HG02870 (cell line): ENCODE measurements around the gene SLC36A3.
"Not testable (repeated sequence)": the region's sequence is repeated elsewhere in the genome, so short reads cannot be mapped to it uniquely, and the experiment has no call there.

ENCODE experiments used
- ATAC-seq: cut with Tn5 transposase; IDR thresholded peaks from one replicate; pipeline ENCODE4 v1.9.1; 2021; ENCODE audit warnings: mild to moderate bottlenecking, moderate library complexity; ENCODE audit not compliant: unreplicated experiment

The SLC36A3 gene

DNA sequence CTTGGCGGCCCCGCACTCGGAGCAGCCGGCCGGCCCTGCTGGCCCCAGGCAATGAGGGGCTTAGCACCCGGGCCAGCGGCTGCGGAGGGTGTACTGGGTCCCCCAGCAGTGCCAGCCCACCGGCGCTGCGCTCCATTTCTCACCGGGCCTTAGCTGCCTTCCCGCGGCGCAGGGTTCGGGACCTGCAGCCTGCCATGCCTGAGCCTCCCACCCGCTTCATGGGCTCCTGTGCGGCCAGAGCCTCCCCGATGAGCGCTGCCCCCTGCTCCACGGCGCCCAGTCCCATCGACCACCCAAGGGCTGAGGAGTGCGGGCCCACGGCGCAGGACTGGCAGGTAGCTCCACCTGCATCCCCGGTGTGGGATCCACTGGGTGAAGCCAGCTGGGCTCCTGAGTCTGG, 5.7 kb upstream of the SLC36A3 start:
- ATAC-seq = not testable (repeated sequence)

DNA sequence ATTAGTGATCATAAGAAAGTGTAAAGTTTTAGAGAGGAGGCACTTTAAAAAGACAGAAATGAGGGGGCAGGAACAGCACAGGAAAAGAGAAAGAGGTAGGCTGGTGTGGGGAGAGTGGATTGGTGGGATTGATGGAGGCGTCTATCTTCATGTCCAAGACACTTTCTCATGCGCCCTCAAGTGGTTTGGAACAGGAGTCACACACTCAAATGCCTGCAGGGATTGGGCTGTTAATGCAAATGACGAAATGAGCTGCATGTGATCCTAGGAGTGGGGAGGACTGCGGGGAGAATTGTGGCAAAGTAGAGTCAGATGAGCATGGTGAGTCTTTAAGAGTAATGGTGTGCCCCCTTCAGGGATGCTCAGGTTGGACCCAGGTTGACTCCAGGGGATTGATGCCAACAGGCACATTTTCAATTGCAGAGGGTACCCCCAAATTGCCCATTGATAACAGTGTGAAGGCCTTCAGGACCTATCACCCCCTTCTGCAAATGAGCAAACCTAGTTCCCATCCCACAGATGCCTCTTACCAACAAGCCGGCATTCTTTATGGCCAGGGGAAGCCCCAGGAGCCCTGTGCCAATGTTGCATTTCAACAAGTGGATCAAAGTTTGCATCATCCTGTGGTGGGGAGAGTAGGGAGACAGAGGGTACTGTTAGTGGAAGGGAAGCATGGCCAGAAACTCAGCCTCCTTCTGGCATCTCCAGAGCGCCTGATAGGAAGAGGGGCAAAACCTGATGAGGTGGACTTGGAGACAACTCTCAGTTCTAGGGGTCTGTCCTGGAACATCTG, 5.3 kb downstream of the SLC36A3 start:
- no peak for ATAC-seq

DNA sequence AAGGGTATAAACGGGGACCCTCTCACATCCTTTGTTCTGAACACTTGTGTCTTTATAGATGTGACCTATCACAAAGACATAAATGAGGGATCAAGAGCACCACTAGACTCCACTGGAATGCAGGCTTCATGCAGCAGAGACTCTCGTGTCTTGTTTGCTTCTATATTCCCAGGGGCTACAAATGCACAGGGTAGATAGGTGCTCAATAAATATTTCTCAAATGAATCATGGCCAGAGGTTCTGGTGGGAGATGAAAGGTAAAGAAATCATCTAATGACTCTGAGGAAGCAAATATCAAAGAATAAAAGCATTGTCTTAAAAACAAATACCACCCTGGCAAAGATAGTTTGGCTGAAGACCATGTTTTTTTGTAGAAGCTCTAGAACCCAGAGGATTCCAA, 6.6 kb downstream of the SLC36A3 start:
- ATAC-seq = no peak

DNA sequence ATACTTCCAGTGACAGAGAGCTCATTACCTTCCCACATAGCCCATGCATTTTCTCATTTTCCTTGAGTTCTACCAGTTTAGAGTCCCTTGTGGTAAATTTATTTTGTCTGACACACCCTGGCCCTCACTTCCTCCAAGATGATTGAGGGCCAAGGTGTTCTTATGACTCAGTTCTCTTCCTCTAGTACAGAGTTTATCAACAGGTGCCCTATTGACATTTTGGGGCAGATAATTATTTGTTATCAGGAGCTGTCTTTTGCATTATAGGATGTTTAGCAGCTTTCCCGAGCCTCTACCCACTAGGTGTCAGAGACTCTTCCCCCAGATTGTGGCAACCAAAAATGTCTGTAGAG, 7.1 kb downstream of the SLC36A3 start:
- no peak for ATAC-seq

DNA sequence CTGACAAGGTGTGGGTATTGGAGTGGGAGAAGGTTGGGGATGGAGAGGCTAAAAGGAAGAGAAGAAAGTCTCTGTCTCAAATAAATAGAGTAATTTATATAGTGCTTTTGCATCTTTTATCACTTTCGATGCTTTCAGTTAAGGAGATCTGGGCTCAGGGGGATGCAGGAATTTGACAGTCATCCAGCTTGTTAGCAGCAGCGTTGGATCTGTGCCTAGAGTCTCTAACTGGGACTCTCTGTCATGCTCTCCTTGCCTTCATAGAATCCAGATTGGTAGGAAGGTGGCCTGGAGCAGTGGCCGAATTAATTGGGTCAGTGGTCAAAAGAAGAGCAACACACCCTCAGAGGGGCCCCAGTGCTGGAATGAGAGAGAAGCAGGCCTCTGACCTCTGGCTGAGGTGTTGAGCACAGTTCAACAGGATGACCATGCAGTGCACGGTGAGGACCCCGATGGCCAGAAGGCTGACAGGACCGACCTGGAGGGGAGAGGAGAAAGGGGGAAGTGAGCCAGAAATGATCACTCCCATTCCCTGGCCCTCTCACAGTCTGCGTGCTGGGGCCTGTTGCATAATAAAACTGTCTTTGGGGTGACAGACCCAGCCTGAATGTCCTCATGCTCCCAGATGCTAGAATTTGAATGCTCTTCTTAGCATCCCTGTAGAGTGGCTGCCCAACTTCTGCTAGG, 7.6 kb downstream of the SLC36A3 start:
- ATAC-seq = no peak

DNA sequence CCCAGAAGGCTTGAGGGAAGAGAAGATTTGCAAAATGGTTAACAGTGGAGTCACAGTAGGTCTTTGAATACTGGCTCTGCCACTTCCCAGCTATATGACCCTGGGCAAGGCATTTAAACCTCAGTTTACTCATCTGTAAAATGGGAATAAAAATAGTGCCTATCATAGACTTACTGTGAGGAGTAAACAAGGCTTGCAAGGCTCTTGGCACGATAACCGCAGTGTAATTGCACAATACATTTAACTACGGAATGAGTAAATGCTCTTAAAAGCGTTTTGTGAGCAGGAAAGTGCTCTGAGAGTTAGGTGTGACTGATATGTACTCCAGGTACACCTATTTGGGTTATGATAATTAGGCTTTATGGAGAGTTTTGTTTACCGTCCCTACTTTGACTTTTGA, 8.4 kb downstream of the SLC36A3 start:
- no peak for ATAC-seq

DNA sequence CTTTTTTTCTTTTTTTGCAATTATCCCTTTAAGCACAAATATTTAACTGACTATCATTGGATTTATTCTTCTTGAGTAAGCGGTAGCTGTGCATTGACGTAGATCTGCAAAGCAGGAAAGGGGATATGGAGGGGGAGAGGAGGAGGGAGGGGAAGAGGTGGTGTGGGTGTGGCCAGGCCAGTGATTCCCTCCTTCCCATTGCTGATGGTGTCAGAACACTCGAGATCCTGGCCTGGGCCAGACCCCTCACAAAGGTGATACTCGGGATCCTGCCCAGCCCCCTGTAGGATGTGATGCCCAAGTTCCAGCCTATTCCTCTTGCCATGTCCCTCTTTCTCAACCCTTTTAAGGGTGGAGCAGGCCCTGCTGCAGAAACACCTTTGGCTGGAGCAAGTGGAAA, 9.9 kb downstream of the SLC36A3 start:
- no peak for ATAC-seq

DNA sequence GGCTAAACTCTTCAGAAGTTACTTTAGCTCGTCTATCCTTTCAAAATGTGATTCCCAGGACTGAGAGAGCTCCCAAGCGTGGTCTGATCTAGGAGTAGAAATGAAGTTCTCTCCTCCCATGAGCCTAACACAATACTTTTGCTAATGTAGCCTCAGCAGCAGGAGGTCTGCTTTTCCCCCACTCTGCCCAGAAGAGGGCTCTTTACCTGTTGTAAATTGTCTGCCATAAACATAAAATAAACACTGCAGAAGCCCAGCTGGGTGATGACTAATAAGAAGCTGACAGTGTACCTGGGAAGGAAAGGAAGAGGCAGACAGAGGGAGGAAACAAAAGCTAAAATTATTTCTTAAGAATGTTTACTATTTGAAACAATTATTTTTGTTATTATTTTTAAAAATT, 15.4 kb downstream of the SLC36A3 start:
- no peak for ATAC-seq

DNA sequence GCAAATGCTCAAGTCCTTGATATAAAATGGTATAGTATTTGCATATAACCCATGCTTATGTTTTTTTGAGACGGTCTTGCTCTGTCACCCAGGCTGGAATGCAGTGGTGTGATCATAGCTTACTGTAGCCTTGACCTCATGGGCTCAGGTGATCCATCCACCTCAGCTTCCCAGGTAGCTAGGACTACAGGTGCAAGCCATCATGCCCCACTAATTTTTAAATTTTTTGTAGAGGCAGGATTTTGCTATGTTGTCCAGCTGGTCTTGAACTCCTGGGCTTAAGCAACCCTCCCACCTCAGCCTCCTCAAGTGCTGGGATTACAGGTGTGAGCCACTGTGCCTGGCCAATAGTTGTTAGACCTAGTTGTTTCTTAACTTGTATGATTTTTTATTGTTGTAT, 17.3 kb downstream of the SLC36A3 start:
- no peak for ATAC-seq

DNA sequence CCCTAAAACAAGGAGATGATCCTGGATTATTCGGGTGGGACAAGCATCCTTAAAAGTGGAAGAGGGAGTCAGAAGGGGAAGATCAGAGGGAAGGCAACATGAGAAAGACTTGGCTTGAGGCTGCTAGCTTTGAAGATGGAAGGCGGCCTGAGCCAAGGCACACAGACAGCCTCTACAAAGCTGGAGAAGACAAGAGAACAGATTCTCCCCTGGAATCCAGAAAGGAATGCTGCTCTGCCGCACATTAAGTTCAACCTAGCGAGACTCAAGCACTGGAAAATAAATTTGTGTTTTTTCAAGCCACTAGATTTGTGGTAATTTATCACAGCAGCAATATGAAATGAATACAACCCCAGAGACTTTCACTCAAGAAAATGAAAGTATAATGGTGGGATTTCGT, 17.9 kb downstream of the SLC36A3 start:
- no peak for ATAC-seq

DNA sequence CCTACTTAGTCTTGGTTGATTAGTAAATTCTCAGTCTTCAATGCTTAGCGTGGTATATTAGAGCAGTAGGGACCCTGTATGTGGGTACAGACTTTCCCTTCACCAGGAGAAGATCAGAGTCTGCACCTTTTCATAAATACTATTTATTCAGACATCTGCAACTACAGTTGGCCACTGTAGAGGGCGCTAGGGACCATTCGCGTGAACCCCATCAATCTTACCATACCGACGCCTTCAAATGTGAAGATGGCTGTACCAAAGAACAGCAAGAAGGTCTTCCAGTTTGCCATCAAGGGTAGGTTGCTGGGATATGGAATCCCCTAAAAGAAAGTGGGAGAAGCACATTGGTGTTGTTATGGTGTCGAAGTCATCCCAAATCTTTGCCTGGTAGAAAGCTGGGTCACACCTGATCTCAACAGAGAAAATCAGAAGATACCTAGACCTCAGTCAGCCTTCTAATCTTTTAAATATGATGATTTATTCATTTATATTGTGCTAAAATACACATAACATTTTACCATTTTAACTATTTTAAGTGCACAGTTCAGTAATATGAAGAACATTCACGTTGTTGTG, 19.1 kb downstream of the SLC36A3 start:
- no peak for ATAC-seq

DNA sequence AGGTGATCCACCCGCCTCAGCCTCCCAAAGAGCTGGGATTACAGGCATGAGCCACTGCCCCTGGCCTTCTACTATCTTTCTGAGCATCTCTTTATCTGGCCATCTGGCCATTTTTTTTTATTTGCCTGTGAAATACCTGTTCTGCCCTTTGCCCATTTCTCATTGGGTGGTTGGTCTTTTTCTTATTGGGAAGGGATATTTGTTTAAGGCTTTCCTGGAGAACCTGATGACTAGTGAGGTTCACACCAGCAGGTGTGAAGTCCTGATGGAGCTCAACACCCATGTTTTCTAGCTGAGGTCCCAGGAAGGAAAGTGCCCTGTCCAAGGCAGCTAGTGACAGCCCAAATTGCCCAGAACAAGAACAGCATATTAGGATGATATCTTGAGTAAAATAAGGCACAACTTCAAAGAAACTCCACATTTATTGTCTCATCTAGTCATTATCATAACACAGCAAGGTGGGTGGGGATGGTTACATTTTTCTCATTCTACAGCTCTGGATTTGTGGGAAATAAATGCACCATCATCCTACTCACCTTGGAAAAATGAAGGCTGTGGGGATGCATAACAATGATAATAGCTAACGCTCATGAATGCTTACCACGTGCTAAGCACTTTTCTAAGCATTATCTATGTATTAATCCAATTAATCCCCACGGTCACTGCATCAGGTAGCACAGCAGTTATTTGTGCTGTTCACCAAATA, 20.3 kb downstream of the SLC36A3 start:
- no peak for ATAC-seq

DNA sequence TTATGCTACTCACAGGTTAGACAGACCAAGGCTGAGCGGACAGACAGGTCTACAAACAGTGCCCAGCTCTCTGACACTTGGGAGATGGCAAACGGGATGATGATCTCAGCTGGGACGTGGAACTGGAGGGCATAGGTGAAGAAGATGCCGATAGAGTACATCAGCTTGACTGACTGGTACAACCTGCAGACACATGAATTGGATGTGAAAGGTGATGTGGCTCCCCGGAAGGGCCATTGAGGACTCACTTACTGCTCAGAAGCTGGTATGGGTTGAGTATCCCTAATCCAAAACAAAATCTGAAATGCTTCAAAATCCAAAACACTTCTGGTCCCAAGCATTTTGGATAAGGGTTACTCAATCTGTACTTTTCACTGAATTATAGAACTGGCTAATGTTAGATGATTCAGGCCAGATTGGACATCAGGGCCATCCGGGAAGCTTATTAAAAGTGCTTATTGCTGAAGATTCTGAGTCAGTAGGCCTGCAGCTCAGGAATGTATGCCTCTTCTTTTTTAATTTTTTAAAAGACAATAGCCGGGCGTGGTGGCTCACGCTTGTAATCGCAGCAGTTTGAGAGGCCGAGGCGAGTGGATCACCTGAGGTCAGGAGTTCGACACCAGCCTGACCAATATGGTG, 22.4 kb downstream of the SLC36A3 start:
- ATAC-seq = no peak

DNA sequence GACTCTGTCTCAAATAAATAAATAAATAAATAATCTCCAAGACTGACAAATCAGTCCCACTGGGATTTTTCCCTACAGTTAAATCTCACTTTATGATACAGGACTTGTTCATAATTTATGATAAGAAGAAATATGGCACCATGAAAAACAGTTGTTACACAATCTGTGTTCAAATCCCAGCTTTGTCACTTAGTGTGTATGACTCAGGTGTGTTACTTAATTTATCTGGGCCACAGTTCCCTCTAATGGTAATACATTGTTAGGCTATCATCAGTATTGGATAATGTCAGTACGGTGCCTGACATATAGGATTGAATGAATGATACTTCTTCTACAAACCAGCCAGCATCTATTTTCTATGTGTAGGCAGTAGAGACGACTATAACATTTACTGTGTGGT, 23.1 kb downstream of the SLC36A3 start:
- ATAC-seq = no peak

DNA sequence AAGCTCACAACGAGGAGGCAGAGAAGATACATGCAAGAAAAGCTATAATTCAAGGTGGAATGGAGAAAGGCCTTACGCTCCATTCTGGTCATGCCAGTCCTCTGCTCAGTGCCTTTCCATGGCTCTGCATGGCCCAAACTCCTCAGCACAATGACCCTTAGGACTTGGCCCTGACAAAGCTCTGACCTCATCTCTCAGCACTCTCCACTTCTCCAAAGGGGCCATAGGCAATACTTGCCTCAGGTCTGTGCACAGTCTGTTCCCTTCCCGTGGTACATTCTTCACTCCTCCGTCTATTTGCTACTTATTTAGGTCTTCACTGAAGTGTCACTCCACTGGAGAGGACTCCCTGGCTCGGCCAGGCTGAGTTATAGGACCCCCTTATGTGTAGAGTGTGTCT, 24.7 kb downstream of the SLC36A3 start:
- ATAC-seq = no peak

DNA sequence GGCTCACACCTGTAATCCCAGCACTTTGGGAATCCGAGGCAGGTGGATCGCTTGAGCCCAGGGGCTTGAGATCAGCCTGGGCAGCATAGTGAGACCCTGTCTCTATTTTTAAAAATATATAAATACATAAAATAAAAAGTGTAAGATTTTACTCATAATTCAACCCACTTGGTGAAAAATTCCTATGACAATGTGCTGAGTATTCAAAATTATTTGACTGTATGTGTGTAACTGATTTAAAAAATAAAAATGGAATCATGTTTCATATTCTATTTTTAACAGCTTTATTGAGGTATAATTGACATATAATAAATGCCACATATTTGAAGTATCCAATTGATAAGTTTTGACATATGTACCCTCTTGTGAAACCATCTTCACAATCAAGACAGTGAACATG, 27.8 kb downstream of the SLC36A3 start:
- no peak for ATAC-seq

DNA sequence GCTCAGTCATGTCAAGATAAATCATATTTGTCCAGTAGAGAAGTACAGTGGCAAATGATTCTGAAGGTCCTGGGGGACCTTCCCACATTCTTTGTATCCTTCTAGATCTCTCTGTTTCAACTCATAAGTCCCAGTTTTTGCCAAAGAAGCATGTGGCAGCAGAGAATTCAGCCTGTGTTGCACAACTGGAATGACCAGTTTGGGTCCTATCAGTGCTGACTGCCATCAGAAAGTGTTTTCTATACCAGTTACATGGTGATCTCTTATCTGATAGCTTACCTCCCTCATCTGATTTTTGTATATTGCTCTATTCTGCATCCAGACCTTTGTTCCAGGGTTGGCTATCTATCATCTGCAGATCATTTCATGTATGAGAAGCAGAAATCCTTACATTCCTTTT, 28.9 kb downstream of the SLC36A3 start:
- ATAC-seq = no peak

DNA sequence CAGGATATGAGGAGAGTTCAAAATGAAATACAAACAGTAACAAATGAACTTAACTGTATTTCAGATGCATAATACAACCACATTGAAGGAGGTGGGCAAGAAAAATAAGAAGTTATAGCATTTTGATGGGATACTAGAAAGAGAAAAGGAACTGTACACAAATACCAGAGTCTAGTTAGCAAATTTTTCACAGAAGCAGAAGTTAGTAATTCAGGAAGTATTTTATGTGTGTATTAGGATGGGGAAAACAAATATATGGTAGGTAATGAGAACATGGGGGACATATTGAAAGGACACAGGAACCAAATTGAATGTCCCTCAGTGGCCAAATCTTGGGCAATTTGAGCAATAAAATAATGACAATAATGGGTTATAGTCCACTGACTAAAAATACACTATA, 32.2 kb downstream of the SLC36A3 start:
- no peak for ATAC-seq

DNA sequence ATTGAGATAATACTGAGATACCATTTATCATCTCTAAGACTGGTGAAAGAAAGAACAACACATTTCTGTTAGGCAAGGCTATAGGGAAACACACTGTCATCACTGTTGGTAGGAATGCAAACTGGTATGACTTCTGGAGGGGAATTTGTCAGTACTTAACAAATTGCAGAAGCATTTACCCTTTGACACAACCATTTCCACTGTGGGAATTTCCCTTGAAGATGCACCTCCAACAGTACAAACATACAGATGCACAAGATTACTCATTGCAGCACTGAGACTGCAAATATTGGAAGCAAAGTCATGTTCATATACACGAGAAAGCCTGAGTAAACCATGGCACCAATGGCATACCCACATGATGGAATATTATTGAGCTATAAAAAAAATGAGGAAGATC, 33.0 kb downstream of the SLC36A3 start:
- ATAC-seq = peak; percentile 96

DNA sequence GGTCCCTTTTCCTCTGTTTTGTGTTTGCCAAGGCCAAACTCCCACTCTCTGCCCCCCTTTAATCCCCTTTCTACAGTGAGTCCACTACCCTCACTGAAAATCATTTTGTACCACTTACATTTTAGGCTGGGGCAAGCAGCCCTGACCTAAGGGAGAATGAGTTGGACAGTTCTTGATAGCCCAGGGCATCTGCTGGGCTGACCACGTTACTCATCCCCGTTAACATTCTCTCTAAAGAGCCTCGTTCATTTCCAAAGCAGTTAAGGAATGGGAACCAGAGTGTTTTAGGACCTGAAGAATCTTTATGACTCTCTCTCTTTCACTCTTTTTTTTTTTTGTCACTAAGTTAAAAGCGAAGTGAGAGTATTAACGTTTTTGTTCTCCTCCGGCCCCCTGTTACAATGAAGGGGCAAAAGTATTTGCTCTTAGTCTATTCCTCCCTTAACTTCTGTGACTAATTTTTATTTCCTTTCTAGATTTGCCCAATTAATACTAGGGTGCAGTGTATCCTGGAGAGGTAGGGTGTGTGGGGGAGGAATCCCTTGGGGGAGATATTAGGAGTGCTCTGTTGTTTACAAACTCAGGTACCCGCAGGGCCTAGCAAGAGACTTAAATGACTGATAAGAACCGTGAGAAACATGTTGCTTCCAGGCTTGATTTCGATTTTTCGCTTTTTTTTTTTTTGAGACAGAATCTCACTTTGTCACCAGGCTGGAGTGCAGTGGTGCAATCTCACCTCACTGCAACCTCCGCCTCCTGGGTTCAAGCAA, 35.9 kb downstream of the SLC36A3 start:
- ATAC-seq = no peak

DNA sequence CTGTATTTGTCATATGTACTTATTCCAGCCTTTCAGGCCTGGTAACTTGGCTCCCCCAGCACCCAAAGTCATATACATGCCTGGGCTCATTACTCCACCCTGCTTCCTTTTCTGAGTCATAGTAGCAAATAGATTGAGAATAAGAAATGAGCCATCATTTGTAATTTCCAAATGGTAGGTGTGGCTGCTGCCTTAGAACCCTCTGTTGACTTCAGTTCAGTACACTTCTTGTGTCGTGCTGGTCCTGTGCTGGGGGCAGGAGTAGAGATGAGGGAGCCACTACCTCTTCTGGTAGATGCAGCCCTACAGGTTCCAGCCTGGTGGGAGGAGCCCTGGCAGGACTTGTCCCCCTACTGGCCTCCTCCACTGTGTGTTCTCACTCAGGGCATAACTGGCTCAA, 39.5 kb downstream of the SLC36A3 start:
- peak; percentile 92 for ATAC-seq
